SK-N-SH (cell line): Measurements from ENCODE around the gene FAM89B. TPM values are rescaled to one million over a fixed set of nuclear protein-coding genes. Genes with fewer than 3 reads are reported as not detected.

Experiments used
- CHD2 ChIP-seq: fragments of 150-350 bp; IDR thresholded peaks from 2 replicates; pipeline ENCODE4 v1.6.1; 2018; ENCODE audit warnings: low read length; ENCODE audit not compliant: partially characterized antibody
- CTCF ChIP-seq: fragments of 200-600 bp; sonication (generic); IDR thresholded peaks from 2 replicates; pipeline ENCODE4 v1.6.1; 2017; ENCODE audit warnings: antibody characterized with exemption, mild to moderate bottlenecking, moderate library complexity
- ELF1 ChIP-seq: IDR thresholded peaks from 2 replicates; pipeline ENCODE4 v1.4.0; 2012
- EP300 ChIP-seq, 2 experiments: IDR thresholded peaks; 2 replicates each; pipeline versions ENCODE4 v1.4.0 to v1.6.1; 2012; ENCODE audit warnings: borderline replicate concordance in 1 of 2, low read depth in 1 of 2, low read length in 1 of 2
- FOXM1 ChIP-seq: IDR thresholded peaks from 2 replicates; pipeline ENCODE4 v1.4.0; 2012; ENCODE audit warnings: low read depth, mild to moderate bottlenecking
- GABPA ChIP-seq: IDR thresholded peaks from 2 replicates; pipeline ENCODE4 v1.4.0; 2012; ENCODE audit warnings: low read depth, mild to moderate bottlenecking
- GATA2 ChIP-seq: sonication (generic); formaldehyde crosslinking; IDR thresholded peaks from 2 replicates; pipeline ENCODE4 v1.5.0; 2020; ENCODE audit warnings: mild to moderate bottlenecking, missing genetic modification reagents
- IRF3 ChIP-seq: fragments of 150-350 bp; IDR thresholded peaks from 2 replicates; pipeline ENCODE4 v1.6.1; 2016; ENCODE audit warnings: mild to moderate bottlenecking, low read depth, low read length
- MEF2A ChIP-seq: IDR thresholded peaks from 2 replicates; pipeline ENCODE4 v1.4.0; 2012; ENCODE audit warnings: low read depth, borderline replicate concordance
- NFIC ChIP-seq: IDR thresholded peaks from 2 replicates; pipeline ENCODE4 v1.4.0; 2012; ENCODE audit warnings: borderline replicate concordance
- POLR2AphosphoS5 ChIP-seq: IDR thresholded peaks from 2 replicates; pipeline ENCODE4 v1.6.1; 2012; ENCODE audit warnings: low read depth, low read length
- RAD21 ChIP-seq: IDR thresholded peaks from 2 replicates; pipeline ENCODE4 v1.6.1; 2012; ENCODE audit warnings: mild to moderate bottlenecking, low read length
- RCOR1 ChIP-seq: fragments of 150-350 bp; IDR thresholded peaks from 2 replicates; pipeline ENCODE4 v1.6.1; 2017; ENCODE audit warnings: antibody characterized with exemption, low read length
- REST ChIP-seq: IDR thresholded peaks from 2 replicates; pipeline ENCODE4 v1.6.1; 2012; ENCODE audit warnings: mild to moderate bottlenecking, low read depth, low read length, moderate library complexity
- RFX5 ChIP-seq: IDR thresholded peaks from 2 replicates; pipeline ENCODE4 v1.6.1; 2012; ENCODE audit warnings: mild to moderate bottlenecking, improper control_type of control experiment, low read length
- RXRA ChIP-seq: IDR thresholded peaks from 2 replicates; pipeline ENCODE4 v1.4.0; 2012; ENCODE audit warnings: low read depth, mild to moderate bottlenecking, borderline replicate concordance
- SIN3A ChIP-seq: IDR thresholded peaks from 2 replicates; pipeline ENCODE4 v1.6.1; 2012; ENCODE audit warnings: low read depth, mild to moderate bottlenecking, low read length, moderate library complexity, borderline replicate concordance
- SMC3 ChIP-seq: IDR thresholded peaks from 2 replicates; pipeline ENCODE4 v1.6.1; 2012; ENCODE audit warnings: low read depth, low read length, improper control_type of control experiment
- TAF1 ChIP-seq: IDR thresholded peaks from 2 replicates; pipeline ENCODE4 v1.6.1; 2012; ENCODE audit warnings: low read depth, mild to moderate bottlenecking, low read length, moderate library complexity, borderline replicate concordance
- TCF12 ChIP-seq: IDR thresholded peaks from 2 replicates; pipeline ENCODE4 v1.4.0; 2012
- polyA plus RNA-seq, 3 experiments: library from polyadenylated mRNA; depleted of rRNA; stranded (reverse); fragments of >200 nt; gene quantifications; 2 replicates each; pipeline ENCODE4 v1.2.3, GENCODE V29; 2012

Gene FAM89B
- polyA plus RNA-seq, 1 of the 3 experiments (the other 2 are of a cell fraction), result 65.3 TPM

- TF ChIP-seq IRF3, result no peak
- TF ChIP-seq TAF1, result peak; percentile 76
- peak; percentile 81; the same call in 1 of the 2 replicates for TF ChIP-seq SIN3A
- peak; percentile 58 for TF ChIP-seq SMC3
- no peak for TF ChIP-seq MEF2A
- peak; percentile 62 for TF ChIP-seq RAD21
- peak; percentile 65 for TF ChIP-seq CTCF
- TF ChIP-seq TCF12, result peak; percentile 13; the same call in 1 of the 2 replicates
- TF ChIP-seq ELF1, result peak; percentile 73; the same call in 1 of the 2 replicates
- peak; percentile 31; the same call in 1 of the 2 replicates for TF ChIP-seq NFIC
- TF ChIP-seq CHD2, result peak; percentile 81
- TF ChIP-seq EP300 (IDR thresholded peaks at IDR 0.05; ENCODE audit: borderline replicate concordance in 1 of 2, low read depth in 1 of 2, low read length in 1 of 2), result no peak; a peak in 1 of 4 replicates
- peak; percentile 60 for TF ChIP-seq POLR2AphosphoS5
- no peak; the same call in 1 of the 2 replicates for TF ChIP-seq RXRA
- TF ChIP-seq GATA2 (CRISPR knock-in tag), result no peak
- TF ChIP-seq RFX5, result no peak
- no peak for TF ChIP-seq FOXM1
- TF ChIP-seq GABPA, result peak; percentile 95
- peak; percentile 20; the same call in 1 of the 2 replicates for TF ChIP-seq REST
- TF ChIP-seq RCOR1, result 0 out of 2 replicates have a peak, but pooled peaks have one; percentile 16
Observed at GRCh38 chr11:65569973-65570918, 2.1 kb upstream of the FAM89B start, which contains the start of gene ZNRD2 (continued).
